IgD-negative memory B cell (primary cell): ENCODE results near the gene ACTL8. TPM values are rescaled to one million over a fixed set of nuclear protein-coding genes. Genes with fewer than 3 reads are reported as not detected.

Experiments
- H3K27ac Mint-ChIP-seq, 3 donors: one replicate each; pipeline ENCODE4 v1.8.0; 2020 to 2022; ENCODE audit warnings: mild to moderate bottlenecking in 3 of 3, mixed read lengths in 3 of 3, moderate library complexity in 1 of 3
- H3K27me3 Mint-ChIP-seq: one replicate; pipeline ENCODE4 v1.8.0; 2021; ENCODE audit warnings: mixed read lengths
- H3K36me3 Mint-ChIP-seq: one replicate; pipeline ENCODE4 v1.8.0; 2020; ENCODE audit warnings: mild to moderate bottlenecking, mixed read lengths
- H3K4me1 Mint-ChIP-seq, 3 donors: one replicate each; pipeline ENCODE4 v1.8.0; 2020 to 2022; ENCODE audit warnings: mixed read lengths in 3 of 3, mild to moderate bottlenecking in 1 of 3
- H3K4me3 Mint-ChIP-seq, 4 donors: one replicate each; pipeline ENCODE4 v1.8.0; 2020 to 2022; ENCODE audit warnings: mild to moderate bottlenecking in 4 of 4, mixed read lengths in 4 of 4, moderate library complexity in 3 of 4
- H3K9me3 Mint-ChIP-seq, 3 donors: one replicate each; pipeline ENCODE4 v1.8.0; 2020 to 2021; ENCODE audit warnings: mixed read lengths in 3 of 3, mild to moderate bottlenecking in 1 of 3
- polyA plus RNA-seq: library from polyadenylated mRNA; unstranded; fragments of 300-500 nt; fragmentation: Illumina TruSeq; gene quantifications from one replicate; pipeline ENCODE4 v1.2.3, GENCODE V29; 2021

The ACTL8 gene
- polyA plus RNA-seq, 1 donor from 2014 or later = not detected

GRCh38 chr1:17770983-17771382 lies 15.8 kb downstream of the ACTL8 start:
- Mint-ChIP-seq H3K4me3 (no peak overlapping the region), H3K27ac (no peak overlapping the region), H3K36me3 (peaks cover 3% of the 10 kb centered on the region), H3K27me3 (peaks cover 3% of the 10 kb centered on the region), H3K4me1 (no peaks in the 10 kb centered on the region), H3K9me3 (no peaks in the 10 kb centered on the region)

GRCh38 chr1:17772615-17773212 lies 17.6 kb downstream of the ACTL8 start:
- Mint-ChIP-seq H3K4me1 (no peaks in the 10 kb centered on the region), H3K27ac (no peak overlapping the region), H3K27me3 (peaks cover 4% of the 10 kb centered on the region), H3K4me3 (no peak overlapping the region), H3K9me3 (no peaks in the 10 kb centered on the region), H3K36me3 (no peaks in the 10 kb centered on the region)

GRCh38 chr1:17773591-17774326 lies 18.6 kb downstream of the ACTL8 start:
- Mint-ChIP-seq H3K27me3 (peaks cover 4% of the 10 kb centered on the region), H3K9me3 (no peaks in the 10 kb centered on the region), H3K36me3 (no peaks in the 10 kb centered on the region), H3K4me1 (no peaks in the 10 kb centered on the region), H3K4me3 (no peak overlapping the region), H3K27ac (no peak overlapping the region)

GRCh38 chr1:17774452-17774851 lies 19.3 kb downstream of the ACTL8 start:
- no peak overlapping the region for H3K4me3 Mint-ChIP-seq
- H3K4me1 Mint-ChIP-seq = no peaks in the 10 kb centered on the region
- no peaks in the 10 kb centered on the region for H3K9me3 Mint-ChIP-seq
- H3K36me3 Mint-ChIP-seq = no peaks in the 10 kb centered on the region
- peaks cover 4% of the 10 kb centered on the region for H3K27me3 Mint-ChIP-seq
- no peak overlapping the region for H3K27ac Mint-ChIP-seq

GRCh38 chr1:17775796-17776195 lies 20.7 kb downstream of the ACTL8 start:
- no peaks in the 10 kb centered on the region for H3K4me1 Mint-ChIP-seq
- H3K4me3 Mint-ChIP-seq = no peak overlapping the region
- no peaks in the 10 kb centered on the region for H3K9me3 Mint-ChIP-seq
- H3K27me3 Mint-ChIP-seq = peaks cover 5% of the 10 kb centered on the region
- H3K36me3 Mint-ChIP-seq = no peaks in the 10 kb centered on the region
- H3K27ac Mint-ChIP-seq = no peak overlapping the region

GRCh38 chr1:17776426-17776825 lies 21.3 kb downstream of the ACTL8 start:
- no peaks in the 10 kb centered on the region for H3K36me3 Mint-ChIP-seq
- H3K27me3 Mint-ChIP-seq = peaks cover 5% of the 10 kb centered on the region
- H3K27ac Mint-ChIP-seq = no peak overlapping the region
- no peak overlapping the region for H3K4me3 Mint-ChIP-seq
- H3K9me3 Mint-ChIP-seq = no peaks in the 10 kb centered on the region
- no peaks in the 10 kb centered on the region for H3K4me1 Mint-ChIP-seq

- peaks cover 5% of the 10 kb centered on the region for H3K27me3 Mint-ChIP-seq
- no peak overlapping the region for H3K27ac Mint-ChIP-seq
- H3K4me3 Mint-ChIP-seq = peak overlapping the region in 1 of 4 donors; percentile 5
These were observed 22.2 kb downstream of the ACTL8 start for GRCh38 chr1:17777330-17777729.

GRCh38 chr1:17777818-17778217 lies 22.7 kb downstream of the ACTL8 start:
- Mint-ChIP-seq H3K27me3 (peaks cover 5% of the 10 kb centered on the region), H3K4me3 (no peak overlapping the region), H3K36me3 (no peaks in the 10 kb centered on the region), H3K4me1 (no peaks in the 10 kb centered on the region), H3K9me3 (no peaks in the 10 kb centered on the region), H3K27ac (no peak overlapping the region)

More at GRCh38 chr1:17777330-17777729, 22.2 kb downstream of the ACTL8 start:
- Mint-ChIP-seq H3K36me3 (no peaks in the 10 kb centered on the region), H3K9me3 (no peaks in the 10 kb centered on the region), H3K4me1 (no peaks in the 10 kb centered on the region)

- no peaks in the 10 kb centered on the region for H3K36me3 Mint-ChIP-seq
- H3K4me3 Mint-ChIP-seq = no peak overlapping the region
- H3K27ac Mint-ChIP-seq = no peak overlapping the region
- H3K9me3 Mint-ChIP-seq = no peaks in the 10 kb centered on the region
- no peaks in the 10 kb centered on the region for H3K4me1 Mint-ChIP-seq
- peaks cover 5% of the 10 kb centered on the region for H3K27me3 Mint-ChIP-seq
These were observed 25.8 kb downstream of the ACTL8 start for GRCh38 chr1:17780916-17781315.

GRCh38 chr1:17789926-17790325 lies 34.8 kb downstream of the ACTL8 start:
- Mint-ChIP-seq H3K36me3 (no peaks in the 10 kb centered on the region), H3K27me3 (peaks cover 12% of the 10 kb centered on the region)

GRCh38 chr1:17790383-17791054 lies 35.4 kb downstream of the ACTL8 start:
- Mint-ChIP-seq H3K9me3 (peaks cover 0 to 4% (median 0%) of the 10 kb centered on the region in 3 donors), H3K27me3 (peaks cover 13% of the 10 kb centered on the region), H3K27ac (no peak overlapping the region), H3K4me3 (no peak overlapping the region), H3K4me1 (no peaks in the 10 kb centered on the region), H3K36me3 (no peaks in the 10 kb centered on the region)

More at GRCh38 chr1:17789926-17790325, 34.8 kb downstream of the ACTL8 start:
- no peak overlapping the region for H3K27ac Mint-ChIP-seq
- H3K4me1 Mint-ChIP-seq = no peaks in the 10 kb centered on the region
- peaks cover 0 to 4% (median 0%) of the 10 kb centered on the region in 3 donors for H3K9me3 Mint-ChIP-seq
- H3K4me3 Mint-ChIP-seq = no peak overlapping the region

- Mint-ChIP-seq H3K36me3 (no peaks in the 10 kb centered on the region), H3K4me3 (no peak overlapping the region), H3K9me3 (peaks cover 0 to 4% (median 0%) of the 10 kb centered on the region in 3 donors), H3K27ac (no peak overlapping the region), H3K27me3 (peaks cover 13% of the 10 kb centered on the region), H3K4me1 (no peaks in the 10 kb centered on the region)
These were observed 35.9 kb downstream of the ACTL8 start for GRCh38 chr1:17791055-17791390.

GRCh38 chr1:17791480-17791879 lies 36.3 kb downstream of the ACTL8 start:
- peaks cover 13% of the 10 kb centered on the region for H3K27me3 Mint-ChIP-seq
- peaks cover 0 to 4% (median 0%) of the 10 kb centered on the region in 3 donors for H3K9me3 Mint-ChIP-seq
- no peaks in the 10 kb centered on the region for H3K36me3 Mint-ChIP-seq
- H3K27ac Mint-ChIP-seq = no peak overlapping the region
- H3K4me1 Mint-ChIP-seq = no peaks in the 10 kb centered on the region
- no peak overlapping the region for H3K4me3 Mint-ChIP-seq

- Mint-ChIP-seq H3K4me3 (no peak overlapping the region), H3K36me3 (no peaks in the 10 kb centered on the region), H3K4me1 (no peaks in the 10 kb centered on the region), H3K27me3 (peaks cover 13% of the 10 kb centered on the region), H3K27ac (no peak overlapping the region), H3K9me3 (peaks cover 0 to 3% (median 0%) of the 10 kb centered on the region in 3 donors)
These were observed 37.3 kb downstream of the ACTL8 start for GRCh38 chr1:17792421-17792820.

- Mint-ChIP-seq H3K9me3 (peaks cover 0 to 2% (median 0%) of the 10 kb centered on the region in 3 donors), H3K4me3 (no peak overlapping the region), H3K36me3 (no peaks in the 10 kb centered on the region), H3K4me1 (no peaks in the 10 kb centered on the region), H3K27ac (no peak overlapping the region), H3K27me3 (peaks cover 22% of the 10 kb centered on the region)
These were observed 40.1 kb downstream of the ACTL8 start for GRCh38 chr1:17795081-17795809.
